BJ (cell line): ENCODE data around the gene MYH9. TPM values are rescaled to one million over a fixed set of nuclear protein-coding genes. Genes with fewer than 3 reads are reported as not detected.
A peak's percentile ranks its signal among the peaks of the same experiment; 100 is the strongest.
"Not testable (repeated sequence)": the region's sequence is repeated elsewhere in the genome, so short reads cannot be mapped to it uniquely, and the experiment has no call there.

Experiments
- CTCF ChIA-PET: fragments of 350-600 bp; formaldehyde crosslinking; extraction: SDS; loops from one replicate; lab custom pipeline; 2021; ENCODE audit warnings: antibody characterized with exemption, inconsistent platforms; lab: Yijun Ruan, JAX
- POLR2A ChIA-PET: fragments of 300-600 bp; sonication (Branson Sonifier 250); formaldehyde crosslinking; extraction: SDS; loops from one replicate; lab custom pipeline; 2021; ENCODE audit warnings: antibody characterized with exemption; lab: Charles Lee
- DNase-seq: peaks from one replicate; pipeline ENCODE4 v3.0.0-alpha.2; 2011; ENCODE audit warnings: low read depth
- H3K27me3 ChIP-seq: 2 replicates; pipeline ENCODE4 v1.6.0; 2011; ENCODE audit warnings: low read length; ENCODE audit not compliant: control insufficient read depth, insufficient read depth
- H3K36me3 ChIP-seq: 2 replicates; pipeline ENCODE4 v1.5.1; 2011; ENCODE audit warnings: low read length; ENCODE audit not compliant: control insufficient read depth, insufficient read depth
- H3K4me3 ChIP-seq: 2 replicates; pipeline ENCODE4 v1.5.1; 2011; ENCODE audit warnings: low read depth, mild to moderate bottlenecking, control low read depth, low read length
- polyA plus RNA-seq: library from polyadenylated mRNA; depleted of rRNA; stranded (reverse); fragments of >200 nt; gene quantifications from 2 replicates; pipeline ENCODE4 v1.2.3, GENCODE V29; 2011
- TF ChIP-seq, protein P1 (sequence below): IDR thresholded peaks from 2 replicates; pipeline ENCODE4 v1.5.1; 2011; ENCODE audit warnings: low read depth, mild to moderate bottlenecking, control low read depth, inconsistent platforms, low read length, moderate library complexity; ENCODE audit not compliant: insufficient read depth

Gene MYH9
- polyA plus RNA-seq, 1 experiment = 340 TPM

DNA sequence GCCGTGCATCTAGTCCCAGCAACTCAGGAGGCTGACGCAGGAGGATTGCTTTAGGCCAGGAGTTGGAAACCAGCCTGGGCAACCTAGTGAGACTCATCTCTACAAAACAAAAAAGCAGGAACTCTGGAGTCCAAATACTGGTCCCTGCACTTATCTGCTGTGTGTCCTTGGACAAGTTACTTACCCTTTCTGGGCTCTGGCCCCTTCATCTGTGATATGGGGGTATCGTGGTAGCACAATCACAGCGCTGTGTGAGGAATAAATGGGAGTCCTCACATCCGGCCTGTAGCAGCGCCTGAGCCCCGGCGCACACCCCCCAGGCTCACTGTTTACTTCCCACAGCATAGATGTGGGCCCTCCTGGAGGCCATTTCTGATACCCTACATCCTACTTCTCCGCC, 44.2 kb upstream of the MYH9 start:
- CTCF ChIA-PET = no interaction called here

DNA sequence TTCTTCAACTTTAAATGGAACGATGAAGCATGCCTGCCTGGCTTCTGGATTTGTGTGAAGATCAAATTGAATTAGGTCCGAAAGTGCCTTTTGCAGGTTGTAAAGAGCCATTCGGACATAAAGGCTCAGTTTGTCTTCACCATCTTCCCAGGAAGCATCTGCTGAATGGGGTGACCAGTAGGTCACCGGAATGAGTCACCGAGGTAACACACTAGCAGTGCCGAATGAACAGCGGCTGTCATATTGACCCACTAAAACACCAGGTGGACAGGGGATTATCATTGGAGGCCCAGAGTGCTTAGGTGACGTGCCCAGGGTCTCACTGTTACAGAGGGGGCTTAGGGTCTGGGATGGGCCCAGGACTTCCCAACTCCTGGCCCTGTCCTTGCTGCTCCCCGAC, 43.1 kb upstream of the MYH9 start:
- ChIA-PET CTCF (no interaction called here), POLR2A (no interaction called here)
- TF ChIP-seq, protein P1, sequence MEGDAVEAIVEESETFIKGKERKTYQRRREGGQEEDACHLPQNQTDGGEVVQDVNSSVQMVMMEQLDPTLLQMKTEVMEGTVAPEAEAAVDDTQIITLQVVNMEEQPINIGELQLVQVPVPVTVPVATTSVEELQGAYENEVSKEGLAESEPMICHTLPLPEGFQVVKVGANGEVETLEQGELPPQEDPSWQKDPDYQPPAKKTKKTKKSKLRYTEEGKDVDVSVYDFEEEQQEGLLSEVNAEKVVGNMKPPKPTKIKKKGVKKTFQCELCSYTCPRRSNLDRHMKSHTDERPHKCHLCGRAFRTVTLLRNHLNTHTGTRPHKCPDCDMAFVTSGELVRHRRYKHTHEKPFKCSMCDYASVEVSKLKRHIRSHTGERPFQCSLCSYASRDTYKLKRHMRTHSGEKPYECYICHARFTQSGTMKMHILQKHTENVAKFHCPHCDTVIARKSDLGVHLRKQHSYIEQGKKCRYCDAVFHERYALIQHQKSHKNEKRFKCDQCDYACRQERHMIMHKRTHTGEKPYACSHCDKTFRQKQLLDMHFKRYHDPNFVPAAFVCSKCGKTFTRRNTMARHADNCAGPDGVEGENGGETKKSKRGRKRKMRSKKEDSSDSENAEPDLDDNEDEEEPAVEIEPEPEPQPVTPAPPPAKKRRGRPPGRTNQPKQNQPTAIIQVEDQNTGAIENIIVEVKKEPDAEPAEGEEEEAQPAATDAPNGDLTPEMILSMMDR = no peak

More for the DNA sequence above, 44.2 kb upstream of the MYH9 start:
- TF ChIP-seq, protein P1 = no peak
- no peak overlapping the region for H3K4me3 ChIP-seq
- DNase-seq = no peak
- H3K27me3 ChIP-seq = no peaks in the 10 kb centered on the region
- POLR2A ChIA-PET = no interaction called here
- no peaks in the 10 kb centered on the region for H3K36me3 ChIP-seq

DNA sequence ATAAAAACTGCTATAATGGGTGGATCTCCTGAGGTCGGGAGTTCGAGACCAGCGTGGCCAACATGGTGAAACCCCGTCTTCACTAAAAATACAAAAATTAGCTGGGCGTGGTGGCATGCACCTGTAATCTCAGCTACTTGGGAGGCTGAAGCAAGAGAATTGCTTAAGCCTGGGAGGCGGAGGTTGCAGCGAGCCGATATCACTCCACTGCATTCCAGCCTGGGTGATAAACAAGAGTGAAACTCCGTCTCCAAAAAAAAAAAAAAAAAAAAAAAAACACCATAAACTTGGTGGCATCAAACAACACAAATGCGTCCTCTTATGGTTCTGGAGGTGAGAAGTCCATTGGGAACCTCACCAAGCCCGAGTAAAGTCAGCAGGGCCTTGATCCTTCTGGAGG, 40.2 kb upstream of the MYH9 start:
- CTCF ChIA-PET = interaction anchor here (0.6 kb wide), 1 partner anchor 39 kb away, joined by 3 read pairs; no protein-coding TSS in a partner anchor
- H3K4me3 ChIP-seq, H3K27me3 ChIP-seq, DNase-seq, POLR2A ChIA-PET, H3K36me3 ChIP-seq: not testable (repeated sequence)

More for the DNA sequence above, 43.1 kb upstream of the MYH9 start:
- DNase-seq = no peak
- Histone ChIP-seq H3K36me3 (no peaks in the 10 kb centered on the region), H3K27me3 (no peaks in the 10 kb centered on the region), H3K4me3 (no peak overlapping the region)

DNA sequence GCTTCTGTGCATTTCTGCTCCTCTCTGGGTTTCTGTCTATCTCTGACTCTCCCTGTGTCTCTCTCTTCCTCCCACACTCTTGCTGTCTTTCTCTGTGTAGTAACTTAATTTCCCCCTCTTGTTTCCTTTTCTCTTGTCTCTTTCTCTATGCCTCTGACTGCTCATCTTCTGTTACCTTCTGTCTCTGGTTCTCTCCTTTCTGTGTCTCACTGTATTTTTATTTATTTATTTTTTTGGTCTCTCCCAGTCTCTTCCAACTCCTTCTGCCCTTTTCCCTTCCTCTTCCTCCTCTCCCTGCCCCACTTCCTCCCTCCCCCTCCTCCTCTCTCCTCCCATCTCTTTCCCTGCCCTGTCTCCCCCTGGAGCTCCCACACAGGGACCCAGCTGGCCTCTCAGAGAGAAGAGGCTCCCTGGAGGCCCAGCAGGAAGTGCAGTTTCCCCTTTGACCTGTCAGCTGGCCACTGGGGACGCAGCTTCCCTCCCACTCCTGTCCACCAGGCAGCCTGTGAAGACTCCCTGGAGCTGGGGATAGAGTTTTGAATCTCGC, 38.3 kb upstream of the MYH9 start:
- H3K4me3 ChIP-seq = no peak overlapping the region
- DNase-seq = no peak
- H3K36me3 ChIP-seq = no peaks in the 10 kb centered on the region
- no peaks in the 10 kb centered on the region for H3K27me3 ChIP-seq
- TF ChIP-seq, protein P1 = peak; percentile 13; the same call in 1 of the 2 replicates
- ChIA-PET CTCF (interaction anchor here (1.4 kb wide), 1 partner anchor 45 kb away, joined by 5 read pairs; no protein-coding TSS in a partner anchor), POLR2A (no interaction called here)

DNA sequence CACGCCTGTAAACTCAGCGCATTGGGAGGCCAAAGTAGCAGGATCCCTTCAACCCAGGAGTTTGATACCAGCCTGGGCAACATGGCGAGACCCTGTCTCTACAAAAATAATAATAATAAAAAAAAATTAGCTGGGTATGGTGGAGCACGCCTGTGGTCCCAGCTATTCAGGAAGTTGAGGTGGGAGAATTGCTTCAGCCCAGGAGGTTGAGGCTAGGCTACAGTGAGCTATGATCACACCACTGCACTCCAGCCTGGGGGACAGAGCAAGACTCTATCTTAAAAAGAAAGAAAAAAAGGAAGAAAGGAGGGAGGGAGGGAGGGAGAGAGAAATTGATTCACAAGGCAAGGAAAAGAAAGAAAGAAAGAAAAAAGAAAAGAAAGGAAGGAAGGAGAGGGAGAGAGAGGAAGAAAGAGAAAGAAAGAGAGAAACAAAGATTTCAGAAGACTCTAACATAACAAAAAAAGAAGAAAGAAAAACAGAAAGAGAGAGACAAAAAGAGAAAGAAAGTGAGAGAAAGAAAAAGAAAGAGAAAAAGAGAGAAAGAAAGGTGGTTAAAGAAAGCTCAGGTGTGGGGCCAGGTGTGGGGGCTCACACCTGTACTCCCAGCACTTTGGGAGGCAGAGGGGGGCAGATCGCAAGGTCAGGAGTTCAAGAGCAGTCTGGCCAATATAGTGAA, 37.3 kb upstream of the MYH9 start:
- ChIA-PET CTCF (no interaction called here), POLR2A (interaction anchor here (0.6 kb wide), 1 partner anchor 34 kb away, joined by 3 read pairs; no protein-coding TSS in a partner anchor)
- H3K36me3 ChIP-seq = no peaks in the 10 kb centered on the region
- DNase-seq = no peak
- no peak overlapping the region for H3K4me3 ChIP-seq
- H3K27me3 ChIP-seq = no peaks in the 10 kb centered on the region
- TF ChIP-seq, protein P1 = no peak

DNA sequence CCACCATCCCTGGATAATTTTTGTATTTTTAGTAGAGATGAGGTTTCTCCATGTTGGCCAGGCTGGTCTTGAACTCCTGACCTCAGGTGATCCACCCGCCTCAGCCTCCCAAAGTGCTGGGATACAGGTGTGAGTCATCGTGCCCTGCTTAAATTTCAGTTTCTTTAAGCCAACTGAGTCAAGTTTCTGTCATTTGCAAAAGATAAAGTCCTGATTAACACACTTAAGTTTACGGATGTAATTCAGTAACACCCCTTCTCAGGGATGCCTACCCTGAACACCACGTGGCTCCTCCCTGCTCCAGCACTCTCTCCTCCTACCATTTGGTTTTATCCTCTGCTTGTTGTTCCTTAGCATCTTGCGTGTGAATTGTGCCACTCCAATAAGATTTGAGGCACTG, 36.7 kb upstream of the MYH9 start:
- H3K4me3 ChIP-seq, DNase-seq, POLR2A ChIA-PET, H3K27me3 ChIP-seq, H3K36me3 ChIP-seq: not testable (repeated sequence)
- CTCF ChIA-PET = interaction anchor here (1.5 kb wide), 1 partner anchor 8 kb away, joined by 4 read pairs; no protein-coding TSS in a partner anchor
